ENCODE data around the gene AP1M1. TPM values are rescaled to one million over a fixed set of nuclear protein-coding genes. Genes with fewer than 3 reads are reported as not detected.

AP1M1 gene
- total RNA-seq, 1 donor from 2014 or later, result 38.5 TPM

DNA sequence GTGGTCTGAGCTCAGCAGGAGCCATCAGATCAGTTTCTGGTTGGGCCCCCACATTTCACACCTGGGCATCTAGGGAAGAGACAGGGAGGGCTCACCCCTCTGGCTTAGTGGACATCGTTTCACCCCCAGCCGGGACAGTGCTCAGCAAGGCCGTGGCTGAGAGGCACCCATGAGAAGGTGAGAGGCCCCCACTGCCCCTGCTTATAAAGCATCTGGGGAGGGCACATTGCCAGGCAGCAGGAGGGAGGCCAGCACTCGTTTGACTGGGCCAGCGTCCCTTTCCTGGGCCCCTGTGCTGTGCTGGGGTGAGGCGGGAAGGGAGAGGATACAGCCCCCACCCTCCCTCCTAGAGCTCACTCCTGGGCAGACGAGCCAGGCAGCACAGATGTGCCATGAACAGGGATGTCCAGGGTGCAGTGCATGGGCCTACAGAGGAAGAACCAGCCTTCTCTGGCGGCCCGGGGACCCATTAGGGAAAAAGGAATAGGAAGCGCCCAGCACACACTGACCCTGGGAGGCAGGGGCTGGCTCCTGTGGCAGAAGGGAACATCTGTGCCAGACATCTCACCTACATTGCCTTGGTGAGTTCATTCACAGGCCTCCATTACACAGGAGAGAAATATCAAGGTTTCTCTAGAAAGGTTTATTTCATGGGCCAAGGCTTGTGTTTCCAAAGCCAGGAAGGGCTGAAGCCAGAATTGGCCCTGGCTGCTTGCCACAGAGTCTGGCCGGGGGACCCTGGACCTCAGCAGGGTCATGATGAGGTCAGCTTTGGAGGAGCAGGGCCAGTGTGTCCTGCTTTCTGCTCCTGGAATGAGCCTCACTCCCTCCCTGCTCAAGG, 7.7 kb downstream of the AP1M1 start:
- intact Hi-C loops (cut with micrococcal nuclease), result no loop called here
- DNase-seq, result peak; percentile 50
- H3K4me1 ChIP-seq, result peaks cover 30% of the 10 kb centered on the region
- H3K9me3 ChIP-seq (replicated peaks), result no peaks in the 10 kb centered on the region
- no peaks in the 10 kb centered on the region for H3K27me3 ChIP-seq (ENCODE audit: low read depth)
- peaks cover 74% of the 10 kb centered on the region for H3K36me3 ChIP-seq
- no peak overlapping the region for H3K4me3 ChIP-seq
- TF ChIP-seq, protein P1, sequence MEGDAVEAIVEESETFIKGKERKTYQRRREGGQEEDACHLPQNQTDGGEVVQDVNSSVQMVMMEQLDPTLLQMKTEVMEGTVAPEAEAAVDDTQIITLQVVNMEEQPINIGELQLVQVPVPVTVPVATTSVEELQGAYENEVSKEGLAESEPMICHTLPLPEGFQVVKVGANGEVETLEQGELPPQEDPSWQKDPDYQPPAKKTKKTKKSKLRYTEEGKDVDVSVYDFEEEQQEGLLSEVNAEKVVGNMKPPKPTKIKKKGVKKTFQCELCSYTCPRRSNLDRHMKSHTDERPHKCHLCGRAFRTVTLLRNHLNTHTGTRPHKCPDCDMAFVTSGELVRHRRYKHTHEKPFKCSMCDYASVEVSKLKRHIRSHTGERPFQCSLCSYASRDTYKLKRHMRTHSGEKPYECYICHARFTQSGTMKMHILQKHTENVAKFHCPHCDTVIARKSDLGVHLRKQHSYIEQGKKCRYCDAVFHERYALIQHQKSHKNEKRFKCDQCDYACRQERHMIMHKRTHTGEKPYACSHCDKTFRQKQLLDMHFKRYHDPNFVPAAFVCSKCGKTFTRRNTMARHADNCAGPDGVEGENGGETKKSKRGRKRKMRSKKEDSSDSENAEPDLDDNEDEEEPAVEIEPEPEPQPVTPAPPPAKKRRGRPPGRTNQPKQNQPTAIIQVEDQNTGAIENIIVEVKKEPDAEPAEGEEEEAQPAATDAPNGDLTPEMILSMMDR (IDR thresholded peaks at IDR 0.05; ENCODE audit: borderline replicate concordance), result no peak
- H3K27ac ChIP-seq (replicated peaks), result peak overlapping the region; percentile 32

DNA sequence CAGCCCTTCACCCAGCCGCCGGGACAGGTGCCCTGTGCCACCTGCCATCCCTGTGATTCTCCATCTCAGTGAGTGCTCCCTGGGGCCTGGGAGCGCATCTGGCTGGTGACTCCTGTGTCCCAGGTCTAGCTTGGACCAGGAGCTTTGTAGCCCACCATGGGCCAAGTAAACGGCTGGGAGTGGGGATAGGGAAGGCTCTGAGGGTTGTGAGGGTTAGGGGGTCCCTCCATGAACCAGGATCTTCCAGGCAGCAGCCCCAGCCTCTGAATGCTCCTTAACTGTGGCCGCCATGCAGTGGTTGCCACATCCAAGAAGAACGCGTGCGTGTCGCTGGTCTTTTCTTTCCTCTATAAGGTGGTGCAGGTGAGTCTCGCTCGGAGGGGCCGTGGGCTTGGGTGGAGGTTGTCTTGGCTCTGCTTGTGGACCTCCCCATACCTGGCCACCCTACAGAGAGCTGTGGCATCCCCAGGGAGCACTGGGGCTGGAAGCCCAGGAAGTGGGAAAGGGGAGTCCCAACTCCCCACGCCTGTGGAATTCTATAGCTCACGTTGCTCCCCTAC, 8.4 kb downstream of the AP1M1 start:
- intact Hi-C loops (cut with micrococcal nuclease), result no loop called here
- Histone ChIP-seq H3K4me1 (peaks cover 27% of the 10 kb centered on the region), H3K27me3 (ENCODE audit: low read depth) (no peaks in the 10 kb centered on the region), H3K9me3 (replicated peaks) (no peaks in the 10 kb centered on the region), H3K27ac (replicated peaks) (peak overlapping the region; percentile 32), H3K36me3 (peaks cover 74% of the 10 kb centered on the region), H3K4me3 (no peak overlapping the region)
- TF ChIP-seq, protein P1 (IDR thresholded peaks at IDR 0.05; ENCODE audit: borderline replicate concordance), result no peak
- no peak for DNase-seq

DNA sequence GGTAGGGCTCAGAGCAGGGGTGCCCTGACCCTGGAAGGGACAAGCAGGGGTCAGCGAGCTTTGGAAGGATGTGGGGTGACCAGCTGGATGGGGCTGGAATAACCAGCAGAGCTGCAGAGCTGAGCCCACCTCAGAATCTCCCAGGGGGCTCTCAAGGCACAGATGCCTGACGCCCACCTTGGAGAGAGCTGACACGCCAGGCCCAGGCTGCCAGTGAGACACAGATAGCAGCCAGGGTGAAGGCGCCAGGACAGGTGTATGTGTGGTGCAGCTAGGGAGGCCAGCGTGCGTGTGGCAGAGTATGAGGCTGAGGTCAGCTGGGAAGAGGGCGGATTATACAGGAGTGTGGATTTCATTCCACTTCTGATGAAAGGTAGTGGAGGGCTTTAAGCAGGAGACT, 8.9 kb downstream of the AP1M1 start:
- H3K27ac ChIP-seq (replicated peaks), result no peak overlapping the region
- DNase-seq, result no peak
- no peaks in the 10 kb centered on the region for H3K9me3 ChIP-seq (replicated peaks)
- peaks cover 27% of the 10 kb centered on the region for H3K4me1 ChIP-seq
- no peak overlapping the region for H3K4me3 ChIP-seq
- TF ChIP-seq, protein P1 (IDR thresholded peaks at IDR 0.05; ENCODE audit: borderline replicate concordance), result no peak
- no peaks in the 10 kb centered on the region for H3K27me3 ChIP-seq (ENCODE audit: low read depth)
- intact Hi-C loops (cut with micrococcal nuclease), result no loop called here
- H3K36me3 ChIP-seq, result peaks cover 78% of the 10 kb centered on the region

DNA sequence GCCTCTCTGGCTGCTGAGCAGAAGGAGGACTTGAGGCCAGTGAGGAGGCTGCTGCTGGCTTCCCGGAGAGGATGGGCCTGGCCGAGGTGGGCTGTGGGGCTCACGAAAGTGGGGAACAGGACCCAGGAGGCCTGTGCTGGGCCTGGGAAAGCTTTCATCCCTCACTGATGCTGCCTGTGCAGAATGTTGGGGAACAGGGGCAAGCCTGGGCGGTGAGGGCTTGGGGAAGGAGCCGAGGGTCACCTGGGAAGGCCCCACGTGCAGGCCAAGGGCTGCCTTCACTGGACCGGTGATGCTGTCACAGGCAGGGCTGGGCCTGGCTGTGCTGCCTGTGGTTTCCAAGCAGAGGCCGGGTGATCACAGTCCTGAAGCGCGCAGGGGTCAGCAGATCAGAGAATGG, 9.4 kb downstream of the AP1M1 start:
- H3K36me3 ChIP-seq, result peaks cover 80% of the 10 kb centered on the region
- TF ChIP-seq, protein P1 (IDR thresholded peaks at IDR 0.05; ENCODE audit: borderline replicate concordance), result no peak
- H3K9me3 ChIP-seq (replicated peaks), result no peaks in the 10 kb centered on the region
- no peaks in the 10 kb centered on the region for H3K27me3 ChIP-seq (ENCODE audit: low read depth)
- intact Hi-C loops (cut with micrococcal nuclease), result no loop called here
- DNase-seq, result no peak
- peaks cover 27% of the 10 kb centered on the region for H3K4me1 ChIP-seq
- no peak overlapping the region for H3K27ac ChIP-seq (replicated peaks)
- H3K4me3 ChIP-seq, result no peak overlapping the region

DNA sequence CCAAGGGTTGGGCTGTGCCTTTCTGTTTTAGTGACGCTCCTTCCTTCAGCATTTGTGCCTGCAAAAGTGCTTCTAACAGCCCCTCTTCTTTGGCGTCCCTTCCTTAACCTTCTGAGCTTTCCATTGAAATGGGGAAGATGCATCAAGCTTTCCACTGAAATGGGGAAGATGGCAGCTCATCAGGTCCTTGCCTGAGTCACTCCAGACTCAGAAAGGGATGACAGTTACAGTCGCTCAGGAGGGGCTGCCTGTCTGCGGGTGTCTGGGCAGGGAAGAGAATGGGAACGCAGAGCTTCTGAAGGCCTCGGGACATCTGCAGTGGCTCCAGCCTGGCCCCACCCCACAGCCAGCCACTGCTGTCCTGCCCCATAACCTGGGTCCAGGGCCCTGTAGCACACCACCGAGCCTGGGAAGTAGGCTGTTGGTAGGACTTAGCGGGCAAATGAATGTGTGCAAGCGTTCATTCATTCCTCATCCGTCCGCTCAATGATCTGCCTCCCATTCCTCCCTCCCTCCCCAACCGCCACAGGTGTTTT, 9.8 kb downstream of the AP1M1 start:
- H3K27ac ChIP-seq (replicated peaks), result no peak overlapping the region
- no peaks in the 10 kb centered on the region for H3K27me3 ChIP-seq (ENCODE audit: low read depth)
- H3K36me3 ChIP-seq, result peaks cover 80% of the 10 kb centered on the region
- no peak overlapping the region for H3K4me3 ChIP-seq
- DNase-seq, result no peak
- TF ChIP-seq, protein P1 (IDR thresholded peaks at IDR 0.05; ENCODE audit: borderline replicate concordance), result no peak
- no peaks in the 10 kb centered on the region for H3K9me3 ChIP-seq (replicated peaks)
- intact Hi-C loops (cut with micrococcal nuclease), result no loop called here
- peaks cover 27% of the 10 kb centered on the region for H3K4me1 ChIP-seq

Measured in left ventricle myocardium inferior (tissue), 1 donor.